Fibroblast of gingiva (primary cell): Measurements from ENCODE around the gene LPP.
A peak's percentile ranks its signal among the peaks of the same experiment; 100 is the strongest.

Source experiments
- DNase-seq: peaks from one replicate; pipeline ENCODE4 v3.0.0-alpha.2; 2011; ENCODE audit warnings: low read depth

Gene LPP

DNA sequence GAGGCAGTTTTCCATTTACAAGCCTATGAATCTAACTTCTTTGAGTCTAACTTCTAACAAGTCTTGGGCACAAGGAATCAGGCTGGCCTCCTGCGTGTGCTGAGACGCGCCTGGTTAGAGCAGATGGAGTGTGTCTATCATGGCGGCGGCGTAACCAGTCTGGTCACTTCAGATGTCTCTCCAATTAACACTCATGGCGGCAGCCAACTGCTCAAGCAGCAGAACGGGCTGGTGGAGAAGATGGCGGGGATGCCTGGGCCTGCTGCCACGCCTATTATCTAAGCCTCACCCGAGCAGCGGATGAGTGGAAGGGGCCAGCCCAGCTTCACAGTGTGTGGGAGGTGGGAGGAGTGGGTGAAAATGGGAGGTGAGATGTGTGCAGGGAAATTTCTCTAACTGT lies 771.4 kb downstream of the LPP start:
- DNase-seq, result no peak

DNA sequence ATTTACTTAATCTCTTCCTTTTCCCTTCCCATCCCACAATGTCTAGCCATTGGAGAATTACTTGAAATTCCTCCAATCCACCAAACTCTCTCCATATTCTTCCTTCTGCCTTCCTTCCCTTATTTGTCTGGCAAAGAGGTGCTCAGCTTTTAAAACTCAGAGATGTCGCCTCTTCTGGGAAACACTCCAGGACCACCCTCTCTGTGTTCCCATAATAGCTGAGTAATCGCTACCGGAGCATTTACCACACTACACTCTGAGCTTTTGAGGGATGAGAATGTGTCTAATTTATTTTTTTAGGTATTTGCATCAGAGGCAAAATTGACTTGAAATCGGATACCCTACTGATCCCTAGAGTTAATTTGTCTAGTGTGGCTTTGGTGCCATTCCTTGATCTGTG lies 772.2 kb downstream of the LPP start:
- no peak for DNase-seq

DNA sequence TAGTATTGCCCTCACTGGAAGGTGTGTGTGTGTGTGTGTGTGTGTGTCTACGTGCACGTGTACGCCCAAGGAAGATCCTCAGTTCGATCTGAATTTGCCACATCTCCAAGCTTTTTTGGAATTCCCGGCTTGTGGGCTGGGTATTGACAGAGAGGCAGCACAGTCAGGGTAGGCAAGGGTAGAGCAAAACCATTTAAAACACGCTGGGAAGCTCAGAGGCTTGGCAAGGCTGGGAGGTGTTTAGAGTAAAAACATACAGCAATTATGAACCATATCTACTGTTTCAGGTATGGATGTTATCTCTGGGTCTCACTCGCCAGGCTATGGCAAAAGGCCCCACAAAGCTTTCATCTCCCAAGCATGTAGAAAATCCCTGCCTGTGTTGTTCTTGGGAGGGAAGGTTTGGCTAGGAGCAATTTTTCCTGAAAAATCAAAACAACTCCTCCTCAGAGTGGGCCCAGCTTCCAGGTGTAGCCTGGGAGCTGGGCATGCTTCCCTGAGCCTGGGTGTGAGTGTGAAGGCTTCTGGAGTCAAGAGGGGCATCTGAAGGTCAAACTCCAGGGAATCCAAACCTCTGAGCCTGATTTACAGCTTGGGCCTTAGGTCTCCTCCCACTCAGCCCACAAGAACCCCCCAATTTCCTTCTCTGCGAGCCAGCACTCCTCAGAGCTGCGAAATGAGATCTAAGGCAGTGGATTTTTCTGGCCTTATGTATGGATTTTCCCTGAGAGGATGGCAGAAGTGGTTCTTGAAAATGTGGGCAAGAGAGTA lies 773.0 kb downstream of the LPP start:
- DNase-seq, result no peak

DNA sequence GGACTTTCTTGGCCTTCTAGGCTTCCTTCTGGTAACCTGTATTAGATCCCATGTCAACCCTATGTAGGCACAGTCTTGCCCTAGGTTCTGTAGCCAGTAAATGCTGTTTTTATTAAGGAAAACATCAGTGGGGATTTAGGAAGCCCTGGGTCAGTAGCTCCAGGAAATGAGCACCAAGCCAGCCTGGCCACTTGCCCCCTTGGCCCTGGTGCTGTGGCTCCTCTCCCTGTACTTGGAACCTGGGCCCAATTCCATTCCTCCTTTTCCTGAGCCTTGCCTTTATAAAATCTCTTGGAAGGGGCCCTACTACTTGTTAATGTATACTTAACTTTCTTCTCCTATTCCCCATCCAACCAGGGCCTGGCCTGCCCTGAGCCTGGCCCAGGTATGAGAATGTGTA lies 774.0 kb downstream of the LPP start:
- DNase-seq, result no peak

DNA sequence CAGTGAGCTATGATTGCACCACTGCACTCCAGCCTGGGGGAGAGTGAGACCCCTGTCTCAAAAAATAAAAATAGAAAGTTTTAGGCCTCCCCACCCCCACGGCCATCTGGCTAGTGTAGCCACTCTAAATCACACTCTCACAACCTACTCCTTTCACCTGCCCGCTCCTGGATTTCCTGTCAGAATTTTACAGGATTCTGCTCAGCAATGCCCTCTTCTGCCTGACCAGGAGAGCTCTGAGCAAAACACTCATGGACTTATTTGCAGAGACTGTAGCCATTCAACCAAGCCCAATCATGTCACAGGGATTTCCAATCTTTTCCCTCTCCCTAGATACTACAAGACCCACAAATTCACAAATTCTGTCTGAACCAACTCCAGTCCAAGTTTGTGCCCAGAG lies 775.2 kb downstream of the LPP start:
- no peak for DNase-seq

DNA sequence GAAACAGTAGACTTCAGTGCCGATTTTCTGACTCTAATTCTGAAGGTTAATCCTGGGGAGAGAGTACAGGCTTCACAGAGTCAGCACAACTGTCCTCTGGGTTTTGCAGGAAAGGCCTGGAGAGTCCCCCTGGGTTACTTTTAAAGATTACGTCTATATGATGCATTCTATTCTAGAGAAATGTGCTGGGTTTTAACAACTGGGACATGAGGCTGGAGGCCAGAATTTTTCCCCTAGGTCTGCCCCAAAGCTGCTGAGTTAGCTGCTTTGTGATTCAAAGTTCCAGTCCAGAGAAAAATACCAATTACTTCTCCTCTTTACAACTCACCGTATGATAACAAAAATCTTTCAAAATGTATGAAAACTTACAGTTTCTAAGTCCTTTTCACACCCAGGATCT lies 777.1 kb downstream of the LPP start:
- DNase-seq, result no peak

DNA sequence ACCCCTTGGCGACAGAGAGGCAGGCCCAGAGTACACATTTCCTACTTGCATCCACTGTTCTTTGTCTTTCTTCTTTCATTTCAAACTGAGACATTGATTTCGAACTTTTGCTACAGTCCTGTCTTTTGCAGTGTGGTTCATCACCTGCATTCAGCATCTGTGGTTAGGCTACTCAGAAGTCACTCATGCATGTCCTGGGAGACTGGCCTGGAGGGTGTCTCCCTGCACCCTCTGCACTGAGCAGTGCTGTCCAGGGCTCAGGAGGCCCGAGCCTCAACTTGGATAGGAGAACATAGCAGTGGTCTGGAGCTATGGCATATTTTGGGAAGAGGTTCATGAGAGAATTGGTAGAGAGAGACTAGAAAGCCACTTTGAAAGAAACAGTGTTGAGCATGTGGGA lies 777.6 kb downstream of the LPP start:
- DNase-seq, result no peak

DNA sequence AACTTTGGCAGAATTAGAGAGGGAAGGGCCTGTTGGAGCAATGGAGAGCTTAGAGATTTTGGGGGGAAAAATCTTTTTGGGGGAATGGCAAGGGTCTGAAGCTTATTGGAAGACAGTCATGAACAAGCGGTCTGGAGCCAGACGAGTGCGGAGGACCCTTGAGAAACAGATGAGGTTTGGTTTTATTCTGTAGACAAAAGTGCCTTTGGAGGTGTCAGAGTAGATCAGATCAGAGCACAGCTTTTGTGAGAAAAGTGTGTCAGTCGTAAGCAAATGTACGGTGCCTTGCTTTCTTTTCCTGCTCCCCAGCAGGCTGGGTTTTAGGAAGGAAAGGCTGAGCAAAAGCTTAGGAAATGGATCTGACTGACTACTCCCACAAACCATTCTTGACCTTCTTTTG lies 781.0 kb downstream of the LPP start:
- DNase-seq, result no peak

DNA sequence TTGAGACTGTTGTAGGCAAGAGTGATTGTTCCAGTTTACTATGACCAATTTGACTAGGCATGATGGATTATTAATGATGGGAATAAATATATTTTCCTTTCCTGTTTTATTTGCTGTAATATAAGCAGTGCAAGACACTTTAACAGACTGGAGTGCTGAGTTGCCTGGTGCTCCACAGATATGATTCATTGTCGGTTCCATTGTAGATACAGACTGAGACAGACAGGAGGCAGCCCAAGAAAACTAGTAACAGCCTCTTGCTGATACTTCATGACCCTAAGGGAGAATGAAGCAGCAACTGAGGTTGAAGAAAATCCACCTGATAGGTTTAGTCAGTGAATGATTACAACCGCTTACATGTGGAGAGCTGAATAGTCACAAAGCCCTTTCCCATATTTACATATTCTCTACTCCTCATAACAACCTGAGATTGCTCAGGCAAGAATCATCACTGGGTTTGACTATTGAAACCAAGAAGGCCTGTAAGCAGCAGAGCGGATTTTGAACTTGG lies 782.7 kb downstream of the LPP start:
- no peak for DNase-seq

DNA sequence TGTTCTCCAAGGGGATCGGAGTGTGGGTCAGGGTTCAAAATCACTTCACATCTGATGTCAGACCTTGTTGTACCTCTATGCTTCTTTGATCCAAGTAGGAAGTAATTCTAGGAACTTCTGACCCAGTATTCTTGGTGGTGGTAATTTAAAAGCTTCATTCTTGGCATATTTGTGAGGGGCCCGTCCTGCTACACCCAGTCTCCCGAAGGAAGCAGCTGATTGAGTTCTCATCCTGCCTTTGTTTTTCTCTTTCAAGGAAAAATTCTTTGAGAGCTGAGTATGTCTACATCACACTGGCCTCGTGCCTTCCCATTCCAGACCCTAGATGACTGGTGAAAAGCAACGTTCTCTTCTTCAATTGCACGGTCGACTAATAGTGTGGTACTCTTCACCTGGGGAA lies 783.4 kb downstream of the LPP start:
- DNase-seq, result no peak

DNA sequence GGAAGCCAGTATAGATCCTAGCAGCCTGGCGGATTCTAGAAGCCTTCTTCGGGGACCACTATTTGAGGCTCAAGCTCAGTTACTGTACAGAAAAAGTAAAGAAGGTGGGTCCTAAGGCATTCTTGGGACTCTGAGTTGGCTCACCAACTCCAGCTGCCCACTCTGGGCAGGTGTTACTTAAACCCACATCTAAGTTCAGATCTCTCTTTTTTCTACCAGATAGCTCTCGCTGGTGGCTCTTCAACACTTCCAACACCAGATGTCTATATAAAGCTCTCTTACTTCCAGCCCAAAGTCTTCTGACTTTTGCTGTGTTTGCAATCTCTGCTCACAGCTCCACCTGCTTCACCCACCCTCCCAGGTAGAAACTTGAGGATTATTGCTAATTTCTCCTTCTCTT lies 785.0 kb downstream of the LPP start:
- DNase-seq, result no peak

DNA sequence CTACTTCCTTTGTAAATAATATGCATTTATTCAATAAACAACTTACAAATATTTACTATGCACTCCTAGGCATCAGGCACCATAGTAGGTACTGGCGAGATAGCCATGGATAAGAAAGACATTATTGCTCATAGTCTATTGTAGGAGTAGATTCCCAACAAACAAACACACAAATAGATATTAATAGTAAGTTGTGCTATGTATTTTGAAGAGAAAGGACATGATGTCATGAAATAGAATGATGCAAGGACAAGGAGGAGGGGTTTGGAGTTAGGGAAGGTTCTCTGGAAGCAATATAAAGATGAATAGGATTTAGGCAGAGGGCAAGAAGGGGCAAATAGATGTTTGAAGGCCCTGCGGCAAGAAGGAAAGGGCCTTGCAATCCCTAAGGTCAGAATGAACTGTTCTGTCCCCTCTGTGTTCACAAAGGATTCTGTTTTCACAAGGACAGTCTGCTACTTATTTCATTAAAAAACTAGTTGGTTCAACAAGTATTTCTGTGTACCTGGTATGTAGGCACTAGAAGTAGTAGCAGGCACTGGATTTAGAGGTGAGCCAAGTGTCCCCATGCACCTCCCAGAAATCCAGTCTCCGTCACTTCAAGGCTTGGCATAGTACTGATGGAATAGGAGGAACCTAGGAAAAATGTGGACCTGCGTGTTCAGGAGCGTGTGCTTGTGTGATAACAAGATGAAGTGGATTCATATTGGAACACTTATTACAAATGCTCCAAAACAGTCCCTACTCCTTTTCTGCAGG lies 786.0 kb downstream of the LPP start:
- DNase-seq, result peak; percentile 43
